ENCODE measurements around the gene FER.

GRCh38 chr5:109105631-109106267, 358.1 kb downstream of the FER start:
- TF ChIP-seq CTCF (IDR thresholded peaks at IDR 0.05) (no peak), POLR2A (IDR thresholded peaks at IDR 0.05) (no peak)
